Upper lobe of right lung (tissue), 1 donor: ENCODE measurements around the gene PLPP6. TPM values are rescaled to one million over a fixed set of nuclear protein-coding genes. Genes with fewer than 3 reads are reported as not detected.
A peak's percentile ranks its signal among the peaks of the same experiment; 100 is the strongest.

ENCODE experiments used
- ATAC-seq: fragments of 200-7000 bp; cut with Tn5 transposase; one replicate; pipeline ENCODE4 v1.9.1; 2020; ENCODE audit warnings: mild to moderate bottlenecking, moderate library complexity
- DNase-seq: peaks from one replicate; pipeline ENCODE4 v3.0.0-alpha.2; 2020
- H3K27ac ChIP-seq: fragments of 200-600 bp; one replicate; pipeline ENCODE4 v1.8.0; 2022
- H3K27me3 ChIP-seq: fragments of 200-600 bp; one replicate; pipeline ENCODE4 v1.8.0; 2022; ENCODE audit warnings: mild to moderate bottlenecking
- H3K36me3 ChIP-seq: fragments of 200-600 bp; one replicate; pipeline ENCODE4 v1.8.0; 2022
- H3K4me1 ChIP-seq: fragments of 200-600 bp; one replicate; pipeline ENCODE4 v1.8.0; 2022
- H3K4me3 ChIP-seq: fragments of 200-600 bp; one replicate; pipeline ENCODE4 v1.8.0; 2022; ENCODE audit warnings: mild to moderate bottlenecking
- H3K9me3 ChIP-seq: fragments of 200-600 bp; one replicate; pipeline ENCODE4 v1.8.0; 2022
- intact Hi-C: fragments of 100-400 bp; cut with DNase I; formaldehyde crosslinking; loops from one replicate; pipeline ENCODE4 v1.11.0; 2022
- total RNA-seq: library from RNA; stranded (reverse); fragmentation: NEBNext Ultra II Directional; extraction: Animal tissue kit (Norgen Biotek cat#: 25700); gene quantifications from one replicate; pipeline ENCODE4 v1.2.1, GENCODE V29; 2021
- TF ChIP-seq, protein P1 (sequence below): fragments of 200-600 bp; IDR thresholded peaks from one replicate; pipeline ENCODE4 v1.8.0; 2022; ENCODE audit warnings: antibody characterized with exemption
- donor health status: DM: no; HTN: yes; CAD: no; lungs with severe emphysema.

Gene PLPP6
- total RNA-seq, 1 donor from 2014 or later: 5.5 TPM

DNA sequence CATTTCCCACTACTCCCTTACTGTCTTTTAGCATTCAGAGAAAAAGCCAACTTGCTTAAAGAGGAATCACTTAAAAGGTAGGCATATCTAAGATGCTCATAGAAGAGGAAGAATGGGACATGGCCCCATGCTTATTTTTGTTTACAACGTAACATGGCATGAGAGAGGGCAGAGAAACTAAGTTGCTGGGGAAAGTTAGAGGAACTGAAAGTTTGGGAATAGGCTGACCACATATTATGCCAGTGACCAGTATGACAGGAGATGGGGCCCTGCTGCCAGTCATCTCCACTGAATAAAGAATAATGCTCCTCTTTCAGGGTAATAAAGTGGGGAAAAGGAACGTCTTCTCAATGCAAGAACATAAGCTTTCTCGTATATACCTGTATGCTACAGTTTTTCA, 1.9 kb downstream of the PLPP6 start:
- Histone ChIP-seq H3K4me1 (peaks cover 31% of the 10 kb centered on the region), H3K4me3 (no peak overlapping the region), H3K36me3 (no peaks in the 10 kb centered on the region), H3K27me3 (no peaks in the 10 kb centered on the region), H3K27ac (no peak overlapping the region), H3K9me3 (no peaks in the 10 kb centered on the region)
- no peak for ATAC-seq
- TF ChIP-seq, protein P1, sequence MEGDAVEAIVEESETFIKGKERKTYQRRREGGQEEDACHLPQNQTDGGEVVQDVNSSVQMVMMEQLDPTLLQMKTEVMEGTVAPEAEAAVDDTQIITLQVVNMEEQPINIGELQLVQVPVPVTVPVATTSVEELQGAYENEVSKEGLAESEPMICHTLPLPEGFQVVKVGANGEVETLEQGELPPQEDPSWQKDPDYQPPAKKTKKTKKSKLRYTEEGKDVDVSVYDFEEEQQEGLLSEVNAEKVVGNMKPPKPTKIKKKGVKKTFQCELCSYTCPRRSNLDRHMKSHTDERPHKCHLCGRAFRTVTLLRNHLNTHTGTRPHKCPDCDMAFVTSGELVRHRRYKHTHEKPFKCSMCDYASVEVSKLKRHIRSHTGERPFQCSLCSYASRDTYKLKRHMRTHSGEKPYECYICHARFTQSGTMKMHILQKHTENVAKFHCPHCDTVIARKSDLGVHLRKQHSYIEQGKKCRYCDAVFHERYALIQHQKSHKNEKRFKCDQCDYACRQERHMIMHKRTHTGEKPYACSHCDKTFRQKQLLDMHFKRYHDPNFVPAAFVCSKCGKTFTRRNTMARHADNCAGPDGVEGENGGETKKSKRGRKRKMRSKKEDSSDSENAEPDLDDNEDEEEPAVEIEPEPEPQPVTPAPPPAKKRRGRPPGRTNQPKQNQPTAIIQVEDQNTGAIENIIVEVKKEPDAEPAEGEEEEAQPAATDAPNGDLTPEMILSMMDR: no peak
- no peak for DNase-seq
- intact Hi-C loops: no loop called here

DNA sequence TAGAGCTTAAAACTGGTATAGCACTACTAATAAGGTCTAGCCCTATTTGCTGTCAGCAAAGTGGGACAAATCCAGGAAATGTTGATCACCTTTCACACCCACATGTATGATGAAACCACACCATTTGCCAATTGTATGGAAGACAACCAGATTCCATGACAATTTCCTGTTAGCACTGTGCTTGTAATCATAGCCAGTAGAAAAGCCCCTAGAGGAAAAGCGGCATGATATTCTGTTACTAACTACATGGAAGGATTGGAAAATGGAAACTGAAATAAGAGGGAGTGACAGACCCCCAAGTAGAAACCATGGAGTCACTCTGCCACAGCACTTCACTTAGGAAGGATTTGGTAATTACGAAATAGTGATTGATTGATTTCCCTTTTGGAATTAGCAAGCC, 3.3 kb downstream of the PLPP6 start:
- no peaks in the 10 kb centered on the region for H3K27me3 ChIP-seq
- DNase-seq: no peak
- ATAC-seq: no peak
- peaks cover 31% of the 10 kb centered on the region for H3K4me1 ChIP-seq
- TF ChIP-seq, protein P1: no peak
- peak overlapping the region; percentile 82 for H3K27ac ChIP-seq
- intact Hi-C loops: no loop called here
- H3K36me3 ChIP-seq: no peaks in the 10 kb centered on the region
- H3K9me3 ChIP-seq: no peaks in the 10 kb centered on the region
- peak overlapping the region; percentile 53 for H3K4me3 ChIP-seq

DNA sequence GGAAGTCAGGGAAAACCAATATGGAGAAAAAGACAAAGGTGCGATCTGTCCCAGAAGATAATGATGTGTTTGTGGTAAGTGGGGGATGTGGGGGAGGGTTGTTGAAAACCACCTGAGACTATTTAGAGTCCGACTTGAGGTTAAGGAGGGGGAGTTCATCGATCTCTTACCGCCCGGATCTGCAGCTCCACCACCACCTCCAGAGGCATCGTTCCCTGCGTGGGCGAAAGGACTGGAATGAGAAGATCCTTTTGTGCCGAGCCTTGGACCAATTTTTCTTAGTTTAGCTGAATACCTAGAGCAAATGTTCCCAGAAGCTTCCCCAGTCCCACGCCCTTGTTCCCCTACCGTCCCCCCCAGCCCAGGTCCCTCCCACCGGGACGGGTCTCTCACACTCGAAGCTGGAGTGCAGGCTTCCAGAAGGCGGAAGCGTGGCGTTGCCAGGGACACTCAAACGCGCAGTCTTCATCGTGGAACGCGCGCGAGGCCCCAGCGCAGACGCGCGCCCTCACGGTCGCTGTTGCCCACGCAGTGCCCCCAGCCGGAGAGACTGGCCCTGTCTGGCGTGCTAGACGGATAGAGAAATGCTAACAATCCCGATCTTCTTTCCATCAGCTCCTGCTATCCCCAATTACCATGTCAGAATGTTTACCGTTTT, 4.1 kb downstream of the PLPP6 start, which contains the start of gene SPATA6L:
TSS of gene SPATA6L (minus strand) at position 439 of the 658 bp plus-strand sequence. CDS start at position 209, 230 bp downstream.
- Histone ChIP-seq H3K9me3 (no peaks in the 10 kb centered on the region), H3K27me3 (no peaks in the 10 kb centered on the region), H3K27ac (peak within 1 kb of the TSS; percentile 82), H3K4me1 (peaks cover 31% of the 10 kb centered on the region), H3K36me3 (no peaks in the 10 kb centered on the region), H3K4me3 (peak within 1 kb of the TSS; percentile 53)
- DNase-seq (peak; percentile 92), ATAC-seq (peak; percentile 85)
- intact Hi-C loops: no loop called here
- TF ChIP-seq, protein P1: peak; percentile 31

DNA sequence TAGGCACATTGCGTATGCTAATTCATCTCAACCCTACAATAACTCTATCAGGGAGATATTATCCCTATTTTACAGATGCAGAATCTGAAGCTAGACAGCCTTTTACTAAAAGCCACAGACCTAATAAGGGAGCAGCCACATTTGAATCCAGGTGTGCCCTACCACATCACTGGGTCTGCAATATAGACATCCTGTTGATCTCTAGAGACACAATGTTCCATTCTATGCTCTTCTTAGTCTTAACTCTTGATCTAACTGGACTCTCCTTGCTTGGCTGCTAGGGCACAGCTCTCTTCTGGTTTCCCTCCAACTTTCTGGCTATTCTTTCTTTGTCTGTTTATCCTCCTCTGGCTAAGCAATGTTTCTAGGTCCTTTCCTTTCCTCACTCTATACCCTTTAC, 5.6 kb downstream of the PLPP6 start:
- H3K36me3 ChIP-seq: no peaks in the 10 kb centered on the region
- intact Hi-C loops: no loop called here
- no peak overlapping the region for H3K4me3 ChIP-seq
- H3K27me3 ChIP-seq: no peaks in the 10 kb centered on the region
- DNase-seq (no peak), ATAC-seq (no peak)
- no peak overlapping the region for H3K27ac ChIP-seq
- H3K4me1 ChIP-seq: peaks cover 22% of the 10 kb centered on the region
- H3K9me3 ChIP-seq: no peaks in the 10 kb centered on the region
- TF ChIP-seq, protein P1: no peak

DNA sequence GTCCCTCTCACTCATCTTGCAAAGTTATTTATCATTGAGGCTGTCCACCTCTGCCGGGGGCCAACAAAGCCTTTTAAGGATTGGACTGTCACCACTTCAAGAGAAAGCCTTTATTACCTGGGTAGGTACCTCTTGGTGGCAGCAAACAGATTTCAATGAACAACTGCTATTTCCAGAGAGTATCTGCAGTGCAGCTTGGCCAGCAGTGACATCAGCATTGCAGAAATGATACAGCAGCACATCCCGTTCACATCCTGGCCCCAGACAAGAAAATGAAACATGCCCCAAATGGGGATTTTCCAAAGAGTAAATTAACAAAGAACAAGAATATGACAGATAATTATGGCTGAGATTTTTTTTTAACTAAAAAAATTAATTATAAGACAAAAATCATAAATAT, 6.5 kb downstream of the PLPP6 start:
- TF ChIP-seq, protein P1: no peak
- Histone ChIP-seq H3K27ac (no peak overlapping the region), H3K9me3 (no peaks in the 10 kb centered on the region), H3K36me3 (no peaks in the 10 kb centered on the region), H3K4me1 (peaks cover 13% of the 10 kb centered on the region), H3K4me3 (no peak overlapping the region), H3K27me3 (no peaks in the 10 kb centered on the region)
- DNase-seq (no peak), ATAC-seq (no peak)
- intact Hi-C loops: no loop called here

DNA sequence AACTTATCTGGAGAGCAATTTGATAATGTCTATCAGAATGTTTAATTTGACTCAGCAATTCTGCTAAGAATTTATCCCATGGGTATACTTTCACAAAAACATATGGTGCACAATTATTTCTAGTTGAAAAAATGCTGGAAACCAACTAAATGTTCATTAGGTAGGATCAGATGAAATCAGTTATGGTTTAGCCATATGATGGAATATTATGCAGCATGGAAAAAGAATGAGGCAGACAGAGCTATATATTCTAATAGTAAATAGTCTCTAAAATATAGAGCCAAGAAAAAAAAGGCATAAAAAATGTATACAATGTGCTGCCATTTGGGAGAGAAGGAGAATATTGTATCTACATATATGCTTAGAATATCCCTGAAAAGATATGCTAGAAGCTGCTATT, 7.8 kb downstream of the PLPP6 start:
- Histone ChIP-seq H3K27me3 (no peaks in the 10 kb centered on the region), H3K9me3 (no peaks in the 10 kb centered on the region)
- DNase-seq: no peak

More for the DNA sequence above, 7.8 kb downstream of the PLPP6 start:
- H3K36me3 ChIP-seq: no peaks in the 10 kb centered on the region
- ATAC-seq: no peak
- TF ChIP-seq, protein P1: no peak
- no peak overlapping the region for H3K27ac ChIP-seq
- no peak overlapping the region for H3K4me3 ChIP-seq
- H3K4me1 ChIP-seq: peaks cover under 1% of the 10 kb centered on the region
- intact Hi-C loops: no loop called here
